ENCODE results near the gene NRM.

The NRM gene

GRCh38 chr6:30644769-30645168 lies 46.0 kb downstream of the NRM start:
- in situ Hi-C loops (cut with HindIII; ENCODE audit: low sequenced_read_pairs): no loop called here
- TF ChIP-seq CTCF (IDR thresholded peaks at IDR 0.05; ENCODE audit: low read depth, low read length, missing control alignments): no peak
- H3K4me3 ChIP-seq (ENCODE audit: low read depth, low read length): no peak overlapping the region
- no peak for DNase-seq (ENCODE audit: low read depth)

- H3K4me3 ChIP-seq (ENCODE audit: low read depth, low read length): no peak overlapping the region
- no peak for DNase-seq (ENCODE audit: low read depth)
- no peak for TF ChIP-seq CTCF (IDR thresholded peaks at IDR 0.05; ENCODE audit: low read depth, low read length, missing control alignments)
- in situ Hi-C loops (cut with HindIII; ENCODE audit: low sequenced_read_pairs): no loop called here
Observed at GRCh38 chr6:30643656-30644055, 47.1 kb downstream of the NRM start.

- TF ChIP-seq CTCF (IDR thresholded peaks at IDR 0.05; ENCODE audit: low read depth, low read length, missing control alignments): no peak
- in situ Hi-C loops (cut with HindIII; ENCODE audit: low sequenced_read_pairs): no loop called here
- DNase-seq (ENCODE audit: low read depth): no peak
- no peak overlapping the region for H3K4me3 ChIP-seq (ENCODE audit: low read depth, low read length)
Observed at GRCh38 chr6:30641048-30641447, 49.7 kb downstream of the NRM start.

GRCh38 chr6:30640481-30640880 lies 50.3 kb downstream of the NRM start:
- in situ Hi-C loops (cut with HindIII; ENCODE audit: low sequenced_read_pairs): no loop called here
- DNase-seq (ENCODE audit: low read depth): no peak

More at GRCh38 chr6:30640481-30640880, 50.3 kb downstream of the NRM start:
- TF ChIP-seq CTCF (IDR thresholded peaks at IDR 0.05; ENCODE audit: low read depth, low read length, missing control alignments): no peak
- no peak overlapping the region for H3K4me3 ChIP-seq (ENCODE audit: low read depth, low read length)

All from astrocyte of the cerebellum (primary cell).